Omental fat pad (tissue), 4 donors: Measurements from ENCODE around the gene SCUBE3. TPM values are rescaled to one million over a fixed set of nuclear protein-coding genes. Genes with fewer than 3 reads are reported as not detected.

Experiments used
- ATAC-seq: fragments of 150-250 bp; one replicate; pipeline ENCODE4 v1.9.1; 2016; ENCODE audit warnings: mild to moderate bottlenecking, moderate library complexity; ENCODE audit not compliant: low FRiP score
- DNase-seq: peaks from one replicate; pipeline ENCODE4 v3.0.0-alpha.2; 2019; ENCODE audit warnings: low spot score
- CTCF ChIP-seq, 3 donors: fragments of 450-650 bp; IDR thresholded peaks; one replicate each; pipeline ENCODE4 v1.5.1; 2016 to 2017; ENCODE audit warnings: antibody characterized with exemption in 3 of 3, mild to moderate bottlenecking in 3 of 3, moderate library complexity in 2 of 3
- total RNA-seq, 4 donors: library from RNA; depleted of rRNA; stranded (reverse); fragments of >200 nt; gene quantifications; one replicate each; pipeline ENCODE4 v1.1.0, GENCODE V29; 2016

Gene SCUBE3
- total RNA-seq, 4 donors from 2014 or later = 0.06 to 0.47 (median 0.11) TPM

GRCh38 chr6:35208419-35208818 is 5.3 kb upstream of the SCUBE3 start:
- no peak for ATAC-seq
- DNase-seq = no peak
- no peak for TF ChIP-seq CTCF (IDR thresholded peaks at IDR 0.05)

- no peak for ATAC-seq
- no peak for DNase-seq
- TF ChIP-seq CTCF (IDR thresholded peaks at IDR 0.05) = no peak
These were observed 4.7 kb upstream of the SCUBE3 start for GRCh38 chr6:35209081-35209480.

- ATAC-seq (no peak), DNase-seq (no peak)
- TF ChIP-seq CTCF (IDR thresholded peaks at IDR 0.05) = no peak
These were observed 4.0 kb upstream of the SCUBE3 start for GRCh38 chr6:35209622-35210247.

GRCh38 chr6:35213298-35213791 is 411 bp upstream of the SCUBE3 start:
- no peak for DNase-seq
- no peak for TF ChIP-seq CTCF (IDR thresholded peaks at IDR 0.05)
- ATAC-seq = no peak

GRCh38 chr6:35214869-35215664 is 1.3 kb downstream of the SCUBE3 start:
- no peak for DNase-seq
- no peak for TF ChIP-seq CTCF (IDR thresholded peaks at IDR 0.05)
- no peak for ATAC-seq

GRCh38 chr6:35215665-35216411 is 2.1 kb downstream of the SCUBE3 start:
- DNase-seq (no peak), ATAC-seq (no peak)
- TF ChIP-seq CTCF (IDR thresholded peaks at IDR 0.05) = no peak
